ENCODE measurements around the gene FAM210A.

DNA sequence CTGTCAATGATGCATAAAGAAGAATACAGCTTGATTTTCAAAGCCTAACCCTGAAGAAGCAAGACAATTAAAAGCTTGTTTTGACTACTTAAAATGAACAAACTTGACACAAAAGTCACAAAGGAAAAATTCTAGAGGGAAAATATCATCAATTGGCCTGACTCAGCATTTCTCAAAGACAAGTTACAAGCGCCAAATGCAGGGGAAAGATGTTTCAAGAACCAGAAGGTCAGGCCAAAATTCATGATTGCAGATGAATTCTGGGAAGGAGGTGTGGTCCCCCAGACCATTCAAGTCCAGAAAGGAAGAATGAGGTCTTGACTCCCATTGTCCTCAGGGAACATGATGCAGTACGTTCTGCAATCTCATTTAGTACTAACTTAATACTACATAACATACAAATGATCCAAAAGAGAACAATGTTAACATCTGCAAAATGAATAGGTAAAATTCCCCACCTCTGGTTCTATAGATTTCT is 64.5 kb downstream of the FAM210A start:
- TF ChIP-seq, protein P1, sequence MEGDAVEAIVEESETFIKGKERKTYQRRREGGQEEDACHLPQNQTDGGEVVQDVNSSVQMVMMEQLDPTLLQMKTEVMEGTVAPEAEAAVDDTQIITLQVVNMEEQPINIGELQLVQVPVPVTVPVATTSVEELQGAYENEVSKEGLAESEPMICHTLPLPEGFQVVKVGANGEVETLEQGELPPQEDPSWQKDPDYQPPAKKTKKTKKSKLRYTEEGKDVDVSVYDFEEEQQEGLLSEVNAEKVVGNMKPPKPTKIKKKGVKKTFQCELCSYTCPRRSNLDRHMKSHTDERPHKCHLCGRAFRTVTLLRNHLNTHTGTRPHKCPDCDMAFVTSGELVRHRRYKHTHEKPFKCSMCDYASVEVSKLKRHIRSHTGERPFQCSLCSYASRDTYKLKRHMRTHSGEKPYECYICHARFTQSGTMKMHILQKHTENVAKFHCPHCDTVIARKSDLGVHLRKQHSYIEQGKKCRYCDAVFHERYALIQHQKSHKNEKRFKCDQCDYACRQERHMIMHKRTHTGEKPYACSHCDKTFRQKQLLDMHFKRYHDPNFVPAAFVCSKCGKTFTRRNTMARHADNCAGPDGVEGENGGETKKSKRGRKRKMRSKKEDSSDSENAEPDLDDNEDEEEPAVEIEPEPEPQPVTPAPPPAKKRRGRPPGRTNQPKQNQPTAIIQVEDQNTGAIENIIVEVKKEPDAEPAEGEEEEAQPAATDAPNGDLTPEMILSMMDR (IDR thresholded peaks at IDR 0.05), result no peak
- TF ChIP-seq POLR2A (IDR thresholded peaks at IDR 0.05), result no peak

Measured in esophagus squamous epithelium (tissue), 4 donors.